Endodermal cell (in vitro differentiated cells): ENCODE measurements around the gene CSNK1D. TPM values are rescaled to one million over a fixed set of nuclear protein-coding genes. Genes with fewer than 3 reads are reported as not detected.

Experiments
- DNase-seq: peaks from one replicate; pipeline ENCODE4 v3.0.0-alpha.2; 2017
- H3K27ac ChIP-seq: 2 replicates; pipeline ENCODE4 v1.5.1; 2013; ENCODE audit warnings: mild to moderate bottlenecking, low read depth, low read length, moderate library complexity
- H3K27me3 ChIP-seq: 2 replicates; pipeline ENCODE4 v1.6.1; 2013; ENCODE audit warnings: mild to moderate bottlenecking, low read length, moderate library complexity; ENCODE audit not compliant: insufficient read depth, control insufficient read depth, poor library complexity, severe bottlenecking
- H3K36me3 ChIP-seq: 2 replicates; pipeline ENCODE4 v1.7.0; 2013; ENCODE audit warnings: mild to moderate bottlenecking, low read length, moderate library complexity; ENCODE audit not compliant: control insufficient read depth, insufficient read depth
- H3K4me1 ChIP-seq: one replicate; pipeline ENCODE4 v1.7.0; 2013; ENCODE audit warnings: low read length; ENCODE audit not compliant: control insufficient read depth, insufficient read depth
- H3K4me3 ChIP-seq: 2 replicates; pipeline ENCODE4 v1.5.1; 2013; ENCODE audit warnings: mild to moderate bottlenecking, low read length, moderate library complexity
- H3K9ac ChIP-seq: 2 replicates; pipeline ENCODE4 v1.6.1; 2013; ENCODE audit warnings: mild to moderate bottlenecking, low read length, moderate library complexity; ENCODE audit not compliant: poor library complexity, severe bottlenecking; ENCODE audit errors: extremely low read depth
- H3K9me3 ChIP-seq: 2 replicates; pipeline ENCODE4 v1.6.1; 2013; ENCODE audit warnings: mild to moderate bottlenecking, low read length, moderate library complexity; ENCODE audit not compliant: control insufficient read depth
- H3K27ac Mint-ChIP-seq: 2 replicates; pipeline ENCODE4 v1.8.0; 2020; ENCODE audit warnings: mixed read lengths
- H3K27me3 Mint-ChIP-seq: 2 replicates; pipeline ENCODE4 v1.8.0; 2021; ENCODE audit warnings: mild to moderate bottlenecking, mixed read lengths; ENCODE audit not compliant: insufficient read depth
- H3K36me3 Mint-ChIP-seq: 2 replicates; pipeline ENCODE4 v1.8.0; 2020; ENCODE audit warnings: low read depth, mixed read lengths
- H3K4me1 Mint-ChIP-seq: 2 replicates; pipeline ENCODE4 v1.8.0; 2020; ENCODE audit warnings: mixed read lengths
- H3K4me3 Mint-ChIP-seq: 2 replicates; pipeline ENCODE4 v1.8.0; 2020; ENCODE audit warnings: mild to moderate bottlenecking, moderate library complexity, mixed read lengths
- H3K9me3 Mint-ChIP-seq: 2 replicates; pipeline ENCODE4 v1.8.0; 2020; ENCODE audit warnings: mild to moderate bottlenecking, mixed read lengths
- CTCF ChIP-seq: fragments of 200-600 bp; sonication (generic); conservative IDR thresholded peaks from 2 replicates; pipeline ENCODE4 v1.5.0; 2021; ENCODE audit warnings: antibody characterized with exemption, mild to moderate bottlenecking
- WGBS, 2 experiments: methylation state at CpG; one replicate each; pipeline versions ENCODE4 v1.1.5 to v1.1.7; 2013; ENCODE audit warnings: missing lambda C conversion rate in 2 of 2, mixed read lengths in 1 of 2; ENCODE audit not compliant: insufficient coverage in 1 of 2, insufficient read length in 1 of 2; 5-methylcytosine and 5-hydroxymethylcytosine counted together
- total RNA-seq, 2 donors: library from RNA; stranded (reverse); fragmentation: NEBNext Ultra II Directional in 1 of 2; extraction: Animal tissue kit (Norgen Biotek cat#: 25700) in 1 of 2; gene quantifications; 2 replicates in 1 of 2; 3 replicates in 1 of 2; pipeline ENCODE4 v1.2.1, GENCODE V29; 2021

The CSNK1D gene
- total RNA-seq, 2 donors from 2014 or later, result 104 to 143 TPM

DNA sequence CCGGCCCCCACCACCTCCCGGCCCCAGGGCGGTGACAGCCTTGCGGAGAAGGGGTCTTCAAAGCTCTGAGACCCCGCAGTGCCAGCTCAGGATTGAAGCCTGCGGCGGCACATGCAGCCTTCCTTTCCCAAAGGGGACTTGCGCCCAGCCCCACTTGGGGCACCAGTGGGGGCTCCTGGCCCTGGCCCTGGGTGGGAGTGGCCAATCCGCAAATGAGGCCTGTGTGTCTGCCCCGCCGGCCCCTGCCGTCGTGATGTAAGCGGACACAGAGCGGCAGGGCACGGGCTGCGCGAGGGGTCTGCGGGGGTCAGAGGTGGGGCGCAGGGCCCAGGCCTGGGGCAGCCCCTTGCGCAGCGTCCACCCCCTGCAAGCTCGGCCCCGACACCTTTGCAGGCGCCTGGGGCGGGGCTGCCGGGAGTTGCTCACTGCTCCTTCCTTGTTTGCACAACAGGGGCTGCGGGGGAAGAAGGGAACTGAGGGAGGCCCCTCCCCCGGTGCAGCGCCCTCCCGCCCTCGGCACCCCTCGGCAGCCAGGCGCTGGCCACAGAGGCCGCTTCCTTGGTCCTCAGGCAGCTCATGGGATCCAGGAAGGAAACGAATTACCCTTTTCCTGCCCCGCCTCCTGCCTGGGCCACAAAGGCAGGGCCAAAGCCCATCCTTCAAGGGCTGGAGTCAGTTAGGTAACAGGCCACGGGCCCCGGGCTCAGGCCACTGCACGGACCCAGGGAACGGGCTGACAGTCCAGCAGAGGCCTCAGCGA lies 41.8 kb downstream of the CSNK1D start:
- no peak for TF ChIP-seq CTCF
- peaks cover 30% of the 10 kb centered on the region for H3K27me3 ChIP-seq

DNA sequence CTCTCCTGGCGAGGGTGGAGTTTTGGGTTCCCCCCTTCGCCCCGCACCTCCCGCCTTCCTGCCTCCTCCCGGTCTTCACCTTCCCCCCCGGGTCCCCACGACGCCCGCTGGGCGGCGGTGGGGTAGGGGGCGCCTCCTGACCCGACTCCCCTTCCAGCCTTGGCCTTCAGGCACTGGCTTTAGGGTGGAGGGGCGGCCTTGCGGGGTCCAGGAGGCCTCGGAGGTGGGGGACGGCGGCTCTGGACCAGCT lies 42.3 kb downstream of the CSNK1D start:
- Histone ChIP-seq H3K27ac (no peak overlapping the region), H3K4me1 (peaks cover 9% of the 10 kb centered on the region)

More for the DNA sequence above, 41.8 kb downstream of the CSNK1D start:
- peak overlapping the region; percentile 64 for H3K4me3 ChIP-seq
- H3K4me3 Mint-ChIP-seq, result peak overlapping the region; percentile 40
- H3K4me1 Mint-ChIP-seq, result peaks cover 3% of the 10 kb centered on the region
- WGBS, 2 experiments, result 15 to 17% methylated on average over 19 to 42 of the region's 42 CpGs
- H3K9me3 Mint-ChIP-seq, result no peaks in the 10 kb centered on the region
- peak; percentile 96 for DNase-seq
- H3K27ac Mint-ChIP-seq, result no peak overlapping the region
- H3K27ac ChIP-seq, result no peak overlapping the region
- H3K27me3 Mint-ChIP-seq, result peaks cover 19% of the 10 kb centered on the region
- peaks cover 9% of the 10 kb centered on the region for H3K4me1 ChIP-seq
- H3K36me3 Mint-ChIP-seq, result no peaks in the 10 kb centered on the region
- no peaks in the 10 kb centered on the region for H3K36me3 ChIP-seq
- H3K9ac ChIP-seq, result peak overlapping the region; percentile 6
- no peaks in the 10 kb centered on the region for H3K9me3 ChIP-seq

DNA sequence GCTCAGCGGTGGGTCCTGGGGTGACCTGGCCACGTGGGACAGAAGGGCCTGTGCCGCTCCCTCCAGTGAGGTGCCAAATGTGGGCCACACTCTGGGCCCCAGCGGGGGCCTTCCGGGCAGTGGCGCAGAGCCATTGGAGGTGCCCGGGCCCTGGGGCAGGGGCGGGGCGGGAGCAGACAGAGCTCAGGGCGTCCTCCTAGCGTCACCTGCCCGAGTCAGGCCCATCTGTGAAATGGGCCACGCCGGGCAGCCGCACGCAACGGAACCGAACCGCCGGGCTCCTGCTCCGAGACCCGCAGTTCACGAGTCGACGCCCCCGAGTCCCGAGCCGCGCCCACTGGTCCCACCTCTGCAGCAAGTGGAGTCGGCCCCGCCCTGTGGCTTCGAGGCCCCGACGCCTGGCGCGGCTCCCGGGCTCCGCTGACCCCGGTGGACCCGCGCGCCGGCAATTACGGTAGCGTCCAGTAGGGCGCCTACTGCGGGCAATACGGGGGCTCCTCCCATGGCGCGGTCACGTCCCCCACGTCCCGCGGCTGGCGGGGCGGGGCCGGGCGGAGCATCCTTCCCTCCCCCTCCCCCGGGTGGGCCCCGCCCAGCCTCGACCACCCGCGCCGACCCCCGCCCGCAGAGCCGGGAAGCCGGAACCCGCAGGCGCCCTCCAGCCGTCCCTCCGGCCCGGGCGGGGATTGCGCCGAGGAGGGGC lies 42.7 kb downstream of the CSNK1D start:
- 31 to 83% methylated on average over 8 to 76 of the region's 76 CpGs for WGBS, 2 experiments
- Mint-ChIP-seq H3K9me3 (no peaks in the 10 kb centered on the region), H3K27me3 (peaks cover 19% of the 10 kb centered on the region), H3K27ac (no peak overlapping the region), H3K4me1 (no peaks in the 10 kb centered on the region), H3K36me3 (no peaks in the 10 kb centered on the region), H3K4me3 (peak overlapping the region; percentile 55)
- H3K27me3 ChIP-seq, result peaks cover 30% of the 10 kb centered on the region
- H3K9ac ChIP-seq, result peak overlapping the region; percentile 6
- no peaks in the 10 kb centered on the region for H3K36me3 ChIP-seq
- no peak overlapping the region for H3K27ac ChIP-seq
- no peak overlapping the region for H3K4me3 ChIP-seq
- no peaks in the 10 kb centered on the region for H3K9me3 ChIP-seq
- TF ChIP-seq CTCF, result peak; percentile 75
- peak; percentile 93 for DNase-seq
- peaks cover 6% of the 10 kb centered on the region for H3K4me1 ChIP-seq

More for the DNA sequence above, 42.3 kb downstream of the CSNK1D start:
- WGBS, 2 experiments, result 2 to 5% methylated on average over 5 to 17 of the region's 18 CpGs
- Mint-ChIP-seq H3K9me3 (no peaks in the 10 kb centered on the region), H3K36me3 (no peaks in the 10 kb centered on the region), H3K27ac (no peak overlapping the region), H3K4me3 (peak overlapping the region; percentile 40), H3K4me1 (peaks cover 3% of the 10 kb centered on the region), H3K27me3 (peaks cover 19% of the 10 kb centered on the region)
- H3K27me3 ChIP-seq, result peaks cover 30% of the 10 kb centered on the region
- peak overlapping the region; percentile 6 for H3K9ac ChIP-seq
- no peak for TF ChIP-seq CTCF
- no peaks in the 10 kb centered on the region for H3K36me3 ChIP-seq
- no peaks in the 10 kb centered on the region for H3K9me3 ChIP-seq
- peak overlapping the region; percentile 64 for H3K4me3 ChIP-seq
- no peak for DNase-seq
